HFF-Myc (cell line): Measurements from ENCODE around the gene WRAP53.

Source experiments
- DNase-seq: peaks from one replicate; pipeline ENCODE4 v3.0.0-alpha.2; 2011; ENCODE audit warnings: low read depth; ENCODE audit errors: extremely low read depth
- H3K4me3 ChIP-seq: replicated peaks from 2 replicates; pipeline ENCODE4 v1.5.1; 2011; ENCODE audit warnings: low read depth, mild to moderate bottlenecking, control low read depth, low read length
- CTCF ChIP-seq: IDR thresholded peaks from 2 replicates; pipeline ENCODE4 v1.5.1; 2012; ENCODE audit warnings: mild to moderate bottlenecking, low read depth, low read length, control low read depth; ENCODE audit errors: missing control alignments

WRAP53 gene

GRCh38 chr17:7684851-7685532 lies 3.3 kb upstream of the WRAP53 start:
- H3K4me3 ChIP-seq = peak overlapping the region; percentile 90
- no peak for DNase-seq
- TF ChIP-seq CTCF = no peak

- TF ChIP-seq CTCF = no peak
- H3K4me3 ChIP-seq = peak overlapping the region; percentile 90
Observed at GRCh38 chr17:7685533-7686221, 2.6 kb upstream of the WRAP53 start.

GRCh38 chr17:7686222-7687071 lies 1.8 kb upstream of the WRAP53 start:
- peak overlapping the region; percentile 90 for H3K4me3 ChIP-seq
- DNase-seq = peak; percentile 47
- TF ChIP-seq CTCF = no peak

More at GRCh38 chr17:7685533-7686221, 2.6 kb upstream of the WRAP53 start:
- DNase-seq = peak; percentile 70

GRCh38 chr17:7687072-7687907 lies 987 bp upstream of the WRAP53 start, which contains the start of gene TP53:
TP53 (minus strand) TSS chr17:7687490; CDS start chr17:7676594, 10,896 bp downstream.
- TF ChIP-seq CTCF = no peak
- peak; percentile 90 for DNase-seq
- peak within 1 kb of the TSS; percentile 90 for H3K4me3 ChIP-seq

GRCh38 chr17:7688808-7689316 lies 585 bp downstream of the WRAP53 start:
- no peak for TF ChIP-seq CTCF
- DNase-seq = no peak
- peak overlapping the region; percentile 90 for H3K4me3 ChIP-seq

GRCh38 chr17:7695586-7695985 lies 7.3 kb downstream of the WRAP53 start:
- no peak overlapping the region for H3K4me3 ChIP-seq
- no peak for TF ChIP-seq CTCF
- no peak for DNase-seq
